Brain microvascular endothelial cell (primary cell): ENCODE measurements around the gene GLT1D1.

Experiments
- DNase-seq: peaks from one replicate; pipeline ENCODE4 v3.0.0-alpha.2; 2020
- H3K27ac ChIP-seq: fragments of 250-450 bp; sonication (Bioruptor Pico); 2 replicates; pipeline ENCODE4 v1.5.1; 2020; ENCODE audit warnings: mild to moderate bottlenecking, moderate library complexity
- H3K27me3 ChIP-seq: fragments of 250-450 bp; sonication (Bioruptor Pico); replicated peaks from 2 replicates; pipeline ENCODE4 v1.5.1; 2020; ENCODE audit warnings: mild to moderate bottlenecking
- H3K36me3 ChIP-seq: fragments of 250-450 bp; sonication (Bioruptor Pico); replicated peaks from 2 replicates; pipeline ENCODE4 v1.5.1; 2020; ENCODE audit warnings: mild to moderate bottlenecking
- H3K4me3 ChIP-seq: 2 replicates; pipeline ENCODE4 v1.5.1; 2011; ENCODE audit warnings: low read depth, mild to moderate bottlenecking, control low read depth, low read length, moderate library complexity
- in situ Hi-C: cut with HindIII; loops from 2 replicates; pipeline ENCODE4 v1.10.0; 2017; ENCODE audit warnings: low sequenced_read_pairs, low pct_ligation_motif_present
- TF ChIP-seq, protein P1 (sequence below): IDR thresholded peaks from 2 replicates; pipeline ENCODE4 v1.5.1; 2011; ENCODE audit warnings: low read depth, mild to moderate bottlenecking, moderate library complexity, low read length, control low read depth, inconsistent platforms; ENCODE audit errors: missing control alignments

The GLT1D1 gene

GRCh38 chr12:129002427-129002826 is 149.1 kb downstream of the GLT1D1 start:
- no peaks in the 10 kb centered on the region for H3K36me3 ChIP-seq

GRCh38 chr12:129005416-129005815 is 152.1 kb downstream of the GLT1D1 start:
- in situ Hi-C loops: no loop called here
- no peak for DNase-seq
- H3K27me3 ChIP-seq: no peaks in the 10 kb centered on the region

More at GRCh38 chr12:129002427-129002826, 149.1 kb downstream of the GLT1D1 start:
- in situ Hi-C loops: no loop called here
- Histone ChIP-seq H3K27me3 (no peaks in the 10 kb centered on the region), H3K27ac (no peak overlapping the region), H3K4me3 (no peak overlapping the region)
- DNase-seq: no peak
- TF ChIP-seq, protein P1, sequence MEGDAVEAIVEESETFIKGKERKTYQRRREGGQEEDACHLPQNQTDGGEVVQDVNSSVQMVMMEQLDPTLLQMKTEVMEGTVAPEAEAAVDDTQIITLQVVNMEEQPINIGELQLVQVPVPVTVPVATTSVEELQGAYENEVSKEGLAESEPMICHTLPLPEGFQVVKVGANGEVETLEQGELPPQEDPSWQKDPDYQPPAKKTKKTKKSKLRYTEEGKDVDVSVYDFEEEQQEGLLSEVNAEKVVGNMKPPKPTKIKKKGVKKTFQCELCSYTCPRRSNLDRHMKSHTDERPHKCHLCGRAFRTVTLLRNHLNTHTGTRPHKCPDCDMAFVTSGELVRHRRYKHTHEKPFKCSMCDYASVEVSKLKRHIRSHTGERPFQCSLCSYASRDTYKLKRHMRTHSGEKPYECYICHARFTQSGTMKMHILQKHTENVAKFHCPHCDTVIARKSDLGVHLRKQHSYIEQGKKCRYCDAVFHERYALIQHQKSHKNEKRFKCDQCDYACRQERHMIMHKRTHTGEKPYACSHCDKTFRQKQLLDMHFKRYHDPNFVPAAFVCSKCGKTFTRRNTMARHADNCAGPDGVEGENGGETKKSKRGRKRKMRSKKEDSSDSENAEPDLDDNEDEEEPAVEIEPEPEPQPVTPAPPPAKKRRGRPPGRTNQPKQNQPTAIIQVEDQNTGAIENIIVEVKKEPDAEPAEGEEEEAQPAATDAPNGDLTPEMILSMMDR: no peak

DNA sequence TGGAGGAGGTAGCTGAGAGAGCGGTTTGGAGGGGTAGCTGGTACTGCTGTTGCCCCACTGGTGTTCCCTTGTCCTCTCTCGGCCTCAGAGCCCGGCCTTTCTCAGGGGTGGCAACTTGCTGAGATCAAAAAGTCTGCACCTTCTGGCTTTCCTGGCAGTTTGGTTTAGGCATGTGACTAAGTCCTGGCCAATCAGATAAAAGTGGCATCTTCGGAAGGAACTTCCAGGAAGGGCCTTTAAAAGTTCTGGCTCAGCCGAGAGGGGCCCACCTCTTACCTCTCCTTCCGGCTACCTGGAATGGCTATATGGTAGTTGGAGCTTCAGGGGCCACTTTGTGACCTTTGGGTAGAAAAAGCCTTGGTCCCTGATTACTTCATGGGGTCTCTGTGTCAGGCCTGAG is 152.6 kb downstream of the GLT1D1 start:
- no peaks in the 10 kb centered on the region for H3K36me3 ChIP-seq
- H3K27me3 ChIP-seq: no peaks in the 10 kb centered on the region
- H3K4me3 ChIP-seq: no peak overlapping the region
- DNase-seq: no peak
- H3K27ac ChIP-seq: no peak overlapping the region
- TF ChIP-seq, protein P1: no peak
- in situ Hi-C loops: no loop called here

More at GRCh38 chr12:129005416-129005815, 152.1 kb downstream of the GLT1D1 start:
- H3K4me3 ChIP-seq: no peak overlapping the region
- TF ChIP-seq, protein P1: no peak
- no peak overlapping the region for H3K27ac ChIP-seq
- H3K36me3 ChIP-seq: no peaks in the 10 kb centered on the region

DNA sequence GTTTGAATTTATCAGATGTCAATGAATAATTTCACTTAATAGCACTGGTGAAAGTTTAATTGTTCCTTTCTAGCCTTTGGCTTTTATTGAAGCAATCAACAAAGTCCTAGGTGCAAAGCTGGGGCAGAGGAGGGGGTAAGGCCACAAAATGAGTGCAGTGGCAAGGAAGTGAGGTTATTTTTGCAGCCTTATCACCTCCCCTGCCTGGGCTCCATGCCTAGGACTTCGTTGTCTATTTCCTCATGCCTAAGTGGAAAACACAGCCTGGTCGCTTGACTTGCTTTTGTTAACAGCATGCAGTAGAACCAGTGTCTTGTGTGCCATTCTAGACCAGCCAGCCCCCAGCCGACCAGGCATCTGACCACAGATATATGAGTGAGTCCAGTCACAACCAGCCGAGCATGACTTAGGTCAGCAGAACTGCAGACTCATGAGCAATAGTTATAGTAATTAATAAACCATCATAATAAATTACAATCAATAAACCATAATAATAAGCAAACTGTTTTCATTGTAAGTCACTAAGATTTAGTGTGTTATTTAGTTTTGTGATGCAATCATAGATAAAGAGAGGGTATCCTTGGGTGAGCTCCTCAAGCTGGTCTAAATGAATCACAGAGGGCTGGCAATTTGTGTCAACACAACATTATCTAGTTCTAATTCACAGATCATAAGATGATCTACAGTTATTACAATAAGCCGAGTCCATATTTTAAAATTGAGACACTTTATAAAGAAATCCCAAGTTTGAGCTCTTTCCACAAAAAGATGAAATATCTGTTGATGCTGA is 156.8 kb downstream of the GLT1D1 start:
- Histone ChIP-seq H3K36me3 (no peaks in the 10 kb centered on the region), H3K27me3 (no peaks in the 10 kb centered on the region), H3K4me3 (no peak overlapping the region), H3K27ac (no peak overlapping the region)
- in situ Hi-C loops: no loop called here
- TF ChIP-seq, protein P1: no peak
- no peak for DNase-seq

- H3K36me3 ChIP-seq: no peaks in the 10 kb centered on the region
- no peaks in the 10 kb centered on the region for H3K27me3 ChIP-seq
- TF ChIP-seq, protein P1: no peak
- no peak overlapping the region for H3K27ac ChIP-seq
- DNase-seq: no peak
- no peak overlapping the region for H3K4me3 ChIP-seq
- in situ Hi-C loops: no loop called here
These were observed 162.9 kb downstream of the GLT1D1 start for GRCh38 chr12:129016159-129016558.
